ENCODE results near the gene SPECC1L.

Gene SPECC1L

GRCh38 chr22:24431309-24432034 lies 160.8 kb downstream of the SPECC1L start:
- DNase-seq, result no peak

DNA sequence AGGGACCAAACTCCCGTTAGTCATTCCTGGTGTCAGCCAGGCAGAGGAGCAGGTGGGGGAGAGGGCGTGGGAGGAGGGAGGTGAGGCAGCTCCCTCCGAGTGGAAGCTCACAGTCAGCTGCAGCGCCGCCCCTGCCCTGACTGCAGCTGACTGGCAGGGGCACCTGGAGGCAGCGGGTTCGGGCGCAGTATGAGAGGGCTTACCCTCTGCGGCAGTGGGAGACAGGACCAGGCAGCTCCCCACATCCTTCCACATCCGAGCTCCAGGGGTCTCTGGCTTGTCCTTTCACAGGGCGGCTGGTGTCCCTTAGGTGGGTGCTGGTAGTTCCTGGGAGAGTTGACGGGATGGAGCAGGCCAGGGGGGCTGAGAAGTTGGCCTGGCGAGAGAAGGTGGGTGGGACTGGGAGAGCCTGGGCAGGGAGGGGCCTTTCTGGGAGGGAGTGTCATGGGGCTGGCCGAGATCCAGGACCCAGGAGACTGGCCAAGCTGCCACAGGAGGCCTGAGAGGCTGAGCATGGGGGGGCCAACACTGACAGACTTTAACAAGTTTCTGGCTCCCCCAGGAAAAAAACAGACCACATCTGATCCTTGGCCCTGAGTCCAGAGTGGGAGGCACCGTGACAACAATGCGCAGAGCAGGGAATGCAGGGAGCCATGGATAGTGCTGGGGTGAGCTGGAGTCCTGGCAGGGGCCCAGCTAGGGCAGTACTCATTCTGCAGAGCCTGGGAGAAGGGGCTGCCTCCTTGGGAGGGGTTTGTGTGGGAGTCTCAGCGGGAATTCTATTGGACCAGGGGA lies 161.6 kb downstream of the SPECC1L start:
- DNase-seq, result no peak

GRCh38 chr22:24433001-24433827 lies 162.6 kb downstream of the SPECC1L start:
- no peak for DNase-seq

DNA sequence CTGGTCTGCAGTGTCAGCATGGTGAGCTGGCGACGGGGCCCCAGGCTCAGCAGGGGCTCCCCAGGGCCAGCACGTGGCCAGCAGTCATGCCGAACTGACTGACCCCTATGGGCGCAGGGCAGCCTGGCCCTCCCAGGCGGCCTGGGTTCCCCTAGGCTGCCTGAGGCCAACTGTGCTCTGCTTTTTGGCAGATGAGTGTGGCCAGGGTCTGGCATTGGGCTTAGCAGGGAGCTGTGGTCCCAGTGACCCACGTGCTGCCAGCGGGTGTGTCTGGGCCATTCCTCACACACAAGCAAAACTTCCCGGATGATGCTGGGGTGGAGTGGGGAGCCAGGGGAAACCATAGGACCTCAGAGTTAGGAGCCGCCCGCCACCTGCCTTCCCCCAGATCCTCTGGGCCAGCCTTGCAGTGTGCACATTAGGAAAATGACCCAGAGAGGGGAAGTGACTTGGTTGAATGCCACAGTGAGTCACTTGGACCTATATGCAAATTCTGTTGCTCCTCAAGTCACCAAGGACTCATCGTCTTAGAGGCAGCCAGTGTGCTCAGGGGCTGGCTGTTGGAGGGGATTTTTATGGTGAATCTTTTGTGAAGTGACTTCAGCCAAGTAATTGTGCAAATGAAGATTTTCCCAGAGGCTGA lies 163.3 kb downstream of the SPECC1L start:
- peak; percentile 21 for DNase-seq

DNA sequence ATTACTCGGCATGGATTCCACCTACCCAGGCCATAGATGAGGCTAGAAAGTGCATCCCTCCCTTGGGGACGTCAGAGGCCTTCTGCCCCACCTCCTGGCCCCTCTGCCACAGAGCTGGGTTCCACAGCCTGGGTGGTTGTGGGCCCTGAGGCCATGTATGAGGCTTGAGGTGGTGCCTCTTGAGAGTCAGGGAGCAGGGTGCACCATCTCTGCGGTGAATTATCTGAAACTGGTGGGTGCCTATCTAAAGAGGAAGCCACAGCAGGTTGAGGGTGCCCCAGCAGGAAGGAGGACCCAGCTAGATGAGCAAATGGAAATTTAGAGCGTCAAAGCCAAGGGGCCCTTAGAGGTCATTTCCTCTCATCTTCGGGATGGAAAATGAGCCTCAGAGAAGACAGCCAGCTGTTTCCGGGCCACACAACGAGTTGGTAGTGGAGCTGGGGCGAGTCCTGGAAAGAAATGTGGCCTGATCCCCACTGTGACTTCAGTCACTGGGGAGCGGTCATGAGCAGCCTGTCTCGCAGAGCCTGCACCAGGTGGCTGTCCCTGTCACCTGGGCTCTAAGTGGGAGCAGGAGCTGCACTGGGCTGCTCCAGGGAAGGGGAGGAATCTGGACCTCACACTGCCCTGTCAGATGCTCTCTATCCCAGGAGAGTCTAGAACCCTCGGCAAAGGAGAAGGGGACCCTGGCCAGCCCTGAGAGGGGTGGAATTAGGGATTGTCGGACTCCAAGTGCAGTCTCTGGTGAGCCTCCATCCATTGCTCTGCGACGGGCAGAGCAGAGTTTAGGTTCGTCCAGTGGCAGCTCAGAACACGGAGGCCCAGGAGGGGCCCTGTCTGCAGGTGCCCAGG lies 164.1 kb downstream of the SPECC1L start:
- DNase-seq, result peak; percentile 56

- no peak for DNase-seq
Observed at GRCh38 chr22:24435323-24435645, 164.7 kb downstream of the SPECC1L start.

DNA sequence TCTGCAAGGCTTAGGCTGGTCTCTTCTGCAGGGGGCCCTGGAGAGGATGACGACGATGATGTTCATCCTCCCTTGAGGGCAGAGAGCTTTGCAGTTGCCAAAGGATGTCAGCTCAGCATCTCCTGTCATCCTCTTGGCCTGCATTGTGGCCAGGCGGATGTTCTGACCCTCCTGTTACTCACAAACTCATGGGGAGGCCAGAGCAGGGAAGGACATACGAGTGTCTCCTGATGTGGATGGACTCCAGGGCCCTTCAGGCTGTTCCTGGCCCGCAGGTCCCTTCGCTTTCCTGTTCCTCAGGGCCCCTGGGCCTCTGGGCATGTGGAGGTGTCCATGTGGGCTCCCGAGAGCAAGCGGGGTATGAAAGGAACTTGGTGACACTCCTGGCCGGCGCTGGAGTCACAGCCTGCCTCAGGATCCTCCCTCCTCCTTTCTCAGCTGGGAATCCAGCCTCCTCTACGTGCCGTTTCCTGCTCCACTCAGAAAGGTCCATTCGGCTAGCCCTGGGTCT lies 165.3 kb downstream of the SPECC1L start:
- DNase-seq, result no peak

GRCh38 chr22:24436553-24436952 lies 165.9 kb downstream of the SPECC1L start:
- no peak for DNase-seq

DNA sequence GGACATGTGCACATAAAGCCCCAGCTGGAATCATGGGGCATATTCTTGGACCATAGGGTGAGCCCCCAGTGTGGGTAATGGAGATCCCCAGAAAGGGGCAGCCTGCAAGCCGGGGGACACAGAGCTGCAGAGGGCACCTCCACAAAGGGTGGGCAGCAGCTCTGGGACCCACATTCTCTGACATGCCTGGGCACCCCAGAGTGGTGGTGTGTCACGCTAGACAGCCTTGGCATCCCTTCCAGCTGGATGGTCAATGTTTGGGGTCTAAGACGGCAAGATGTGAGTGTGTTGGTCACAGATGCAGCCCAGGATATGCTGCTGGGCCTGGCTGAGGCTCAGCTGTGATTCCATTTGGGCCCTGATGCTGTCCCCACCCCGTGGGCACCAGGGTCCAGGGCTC lies 166.5 kb downstream of the SPECC1L start:
- DNase-seq, result no peak

GRCh38 chr22:24437741-24438328 lies 167.2 kb downstream of the SPECC1L start:
- no peak for DNase-seq

GRCh38 chr22:24440270-24440717 lies 169.7 kb downstream of the SPECC1L start:
- no peak for DNase-seq

GRCh38 chr22:24440718-24441405 lies 170.2 kb downstream of the SPECC1L start:
- DNase-seq, result no peak

GRCh38 chr22:24441406-24442351 lies 171.0 kb downstream of the SPECC1L start:
- no peak for DNase-seq

DNA sequence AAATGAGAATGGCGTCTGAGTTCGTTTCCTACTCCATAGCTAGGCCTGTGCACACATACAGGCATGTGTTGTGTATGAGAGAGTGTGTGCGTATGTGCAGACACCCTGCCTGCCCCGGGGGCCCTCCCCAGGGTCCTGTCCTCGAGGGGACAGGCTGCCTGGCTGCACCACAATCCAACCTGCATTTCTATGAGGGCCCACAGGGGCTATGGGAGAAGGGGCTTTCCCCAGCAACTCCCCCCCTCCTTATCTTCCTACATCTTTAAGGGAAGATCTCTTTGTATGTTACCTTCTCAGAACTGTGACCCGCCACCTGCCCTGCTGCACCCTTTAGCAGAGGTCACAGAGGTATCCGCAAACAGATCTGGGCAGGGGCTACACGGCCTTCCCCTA lies 171.7 kb downstream of the SPECC1L start:
- DNase-seq, result no peak

GRCh38 chr22:24443668-24444067 lies 173.0 kb downstream of the SPECC1L start:
- no peak for DNase-seq

GRCh38 chr22:24444251-24444650 lies 173.6 kb downstream of the SPECC1L start:
- no peak for DNase-seq

- DNase-seq, result no peak
Observed at GRCh38 chr22:24444729-24445466, 174.3 kb downstream of the SPECC1L start.

- DNase-seq, result no peak
Observed at GRCh38 chr22:24445481-24446259, 175.0 kb downstream of the SPECC1L start.

All from effector CD4-positive, alpha-beta T cell (primary cell).